B cell (primary cell): ENCODE results near the gene CD44. TPM values are rescaled to one million over a fixed set of nuclear protein-coding genes. Genes with fewer than 3 reads are reported as not detected.

ENCODE experiments used
- ATAC-seq: fragments of 200-7000 bp; cut with Tn5 transposase; one replicate; pipeline ENCODE4 v1.10.0; 2021; ENCODE audit warnings: low read depth, mild to moderate bottlenecking, moderate number of reproducible peaks, moderate library complexity
- CTCF ChIA-PET: fragments of 350-600 bp; sonication (Branson Sonifier 250); formaldehyde crosslinking; loops from one replicate; lab custom pipeline; 2021; ENCODE audit warnings: antibody characterized with exemption, inconsistent platforms; lab: Charles Lee
- POLR2A ChIA-PET: fragments of 350-600 bp; sonication (Branson Sonifier 250); formaldehyde crosslinking; loops from one replicate; lab custom pipeline; 2021; ENCODE audit warnings: antibody characterized with exemption; lab: Charles Lee
- DNase-seq: peaks from one replicate; pipeline ENCODE4 v3.0.0; 2013
- H2AFZ ChIP-seq: 2 replicates; pipeline ENCODE4 v1.6.1; 2012; ENCODE audit warnings: mild to moderate bottlenecking, low read depth, low read length; ENCODE audit not compliant: insufficient read depth, poor library complexity, severe bottlenecking
- H3K27ac ChIP-seq, 2 donors: 1 replicate in 1 of 2; 2 replicates in 1 of 2; pipeline ENCODE4 v1.5.1; 2012 to 2013; ENCODE audit warnings: low read length in 2 of 2, mild to moderate bottlenecking in 2 of 2, moderate library complexity in 1 of 2
- H3K27me3 ChIP-seq, 4 experiments: fragments of 200-600 bp in 1 of 4; sonication (generic) in 1 of 4; replicated peaks in 1 of 4; 1 replicate in 2 of 4; 2 replicates in 2 of 4; pipeline versions ENCODE4 v1.6.1 to v1.7.0; 2013 to 2016; ENCODE audit warnings: low read length in 3 of 4, mild to moderate bottlenecking in 2 of 4, mixed read lengths in 1 of 4, moderate library complexity in 1 of 4; ENCODE audit not compliant: insufficient read depth in 4 of 4, control insufficient read depth in 3 of 4; ENCODE audit errors: control extremely low read depth in 1 of 4
- H3K36me3 ChIP-seq, 2 experiments: replicated peaks in 1 of 2; 1 replicate in 1 of 2; 2 replicates in 1 of 2; pipeline versions ENCODE4 v1.6.1 to v1.7.1; 2013; ENCODE audit warnings: low read length in 1 of 2; ENCODE audit not compliant: insufficient read depth in 2 of 2, control insufficient read depth in 1 of 2; ENCODE audit errors: control extremely low read depth in 1 of 2, extremely low read depth in 1 of 2
- H3K4me1 ChIP-seq, 2 donors: fragments of 200-600 bp in 1 of 2; sonication (generic) in 1 of 2; 1 replicate in 1 of 2; 2 replicates in 1 of 2; pipeline versions ENCODE4 v1.5.1 to v1.6.1; 2013 to 2017; ENCODE audit warnings: low read length in 2 of 2; ENCODE audit not compliant: control insufficient read depth in 2 of 2, insufficient read depth in 2 of 2
- H3K4me2 ChIP-seq: replicated peaks from 2 replicates; pipeline ENCODE3; 2012; ENCODE audit warnings: mild to moderate bottlenecking, low read depth, low read length; ENCODE audit not compliant: poor library complexity, severe bottlenecking
- H3K4me3 ChIP-seq, 5 experiments: fragments of 200-600 bp in 1 of 5; sonication (generic) in 1 of 5; 1 replicate in 3 of 5; 2 replicates in 2 of 5; pipeline versions ENCODE4 v1.5.1 to v1.7.0; 2011 to 2016; ENCODE audit warnings: low read length in 4 of 5, mild to moderate bottlenecking in 4 of 5, low read depth in 2 of 5, control low read depth in 1 of 5, moderate library complexity in 1 of 5; ENCODE audit not compliant: insufficient read depth in 1 of 5; ENCODE audit errors: control extremely low read depth in 1 of 5, extremely low read depth in 1 of 5
- H3K79me2 ChIP-seq: fragments of 200-600 bp; sonication (generic); one replicate; pipeline ENCODE4 v1.6.0; 2016; ENCODE audit warnings: low read length; ENCODE audit not compliant: control insufficient read depth, insufficient read depth
- H3K9ac ChIP-seq: fragments of 200-600 bp; sonication (generic); 2 replicates; pipeline ENCODE4 v1.6.1; 2017; ENCODE audit warnings: mild to moderate bottlenecking, low read length, moderate library complexity
- H3K9me3 ChIP-seq, 3 donors: one replicate each; pipeline versions ENCODE4 v1.6.1 to v1.7.1; 2013; ENCODE audit warnings: low read length in 2 of 3; ENCODE audit not compliant: control insufficient read depth in 2 of 3, insufficient read depth in 1 of 3; ENCODE audit errors: control extremely low read depth in 1 of 3
- H4K20me1 ChIP-seq: 2 replicates; pipeline ENCODE4 v1.6.0; 2012; ENCODE audit warnings: mild to moderate bottlenecking, low read length; ENCODE audit not compliant: insufficient read depth, control insufficient read depth, poor library complexity, severe bottlenecking
- H3K27ac Mint-ChIP-seq: one replicate; pipeline ENCODE4 v1.8.0; 2021; ENCODE audit warnings: mixed read lengths
- H3K27me3 Mint-ChIP-seq: one replicate; pipeline ENCODE4 v1.8.0; 2021; ENCODE audit warnings: mixed read lengths
- H3K4me1 Mint-ChIP-seq: one replicate; pipeline ENCODE4 v1.8.0; 2021; ENCODE audit warnings: mixed read lengths
- H3K4me3 Mint-ChIP-seq: one replicate; pipeline ENCODE4 v1.8.0; 2021; ENCODE audit warnings: mixed read lengths
- H3K9me3 Mint-ChIP-seq: one replicate; pipeline ENCODE4 v1.8.0; 2022; ENCODE audit warnings: mixed read lengths; ENCODE audit not compliant: insufficient read depth
- EZH2 ChIP-seq: IDR thresholded peaks from 2 replicates; pipeline ENCODE4 v1.6.1; 2012; ENCODE audit warnings: borderline replicate concordance, low read depth, mild to moderate bottlenecking, moderate library complexity, low read length; ENCODE audit not compliant: insufficient read depth, poor library complexity, severe bottlenecking
- WGBS: methylation state at CpG from one replicate; pipeline ENCODE4 v1.1.5; 2013; ENCODE audit warnings: missing lambda C conversion rate; ENCODE audit not compliant: insufficient coverage; 5-methylcytosine and 5-hydroxymethylcytosine counted together
- intact Hi-C: fragments of 100-400 bp; cut with micrococcal nuclease; formaldehyde crosslinking; loops from one replicate; pipeline ENCODE4 v1.10.0; 2022
- polyA plus RNA-seq: library from polyadenylated mRNA; depleted of rRNA; stranded (reverse); fragments of >200 nt; gene quantifications from 2 replicates; pipeline ENCODE4 v1.2.3, GENCODE V29; 2012
- total RNA-seq, 2 donors: library from RNA; stranded (reverse); fragments of 120-200 nt in 1 of 2; gene quantifications; 1 replicate in 1 of 2; 2 replicates in 1 of 2; pipeline versions ENCODE4 v1.2.3 to v1.2.4, GENCODE V29; 2013 to 2022
- TF ChIP-seq, protein P1 (sequence below): fragments of 200-600 bp; IDR thresholded peaks from one replicate; pipeline ENCODE4 v1.8.0; 2022; ENCODE audit warnings: antibody characterized with exemption, mild to moderate bottlenecking

The CD44 gene
- total and polyA plus RNA-seq, 2 donors (not counting 1 experiment from before 2014, with no cell fraction given) = 261 to 896 TPM

DNA sequence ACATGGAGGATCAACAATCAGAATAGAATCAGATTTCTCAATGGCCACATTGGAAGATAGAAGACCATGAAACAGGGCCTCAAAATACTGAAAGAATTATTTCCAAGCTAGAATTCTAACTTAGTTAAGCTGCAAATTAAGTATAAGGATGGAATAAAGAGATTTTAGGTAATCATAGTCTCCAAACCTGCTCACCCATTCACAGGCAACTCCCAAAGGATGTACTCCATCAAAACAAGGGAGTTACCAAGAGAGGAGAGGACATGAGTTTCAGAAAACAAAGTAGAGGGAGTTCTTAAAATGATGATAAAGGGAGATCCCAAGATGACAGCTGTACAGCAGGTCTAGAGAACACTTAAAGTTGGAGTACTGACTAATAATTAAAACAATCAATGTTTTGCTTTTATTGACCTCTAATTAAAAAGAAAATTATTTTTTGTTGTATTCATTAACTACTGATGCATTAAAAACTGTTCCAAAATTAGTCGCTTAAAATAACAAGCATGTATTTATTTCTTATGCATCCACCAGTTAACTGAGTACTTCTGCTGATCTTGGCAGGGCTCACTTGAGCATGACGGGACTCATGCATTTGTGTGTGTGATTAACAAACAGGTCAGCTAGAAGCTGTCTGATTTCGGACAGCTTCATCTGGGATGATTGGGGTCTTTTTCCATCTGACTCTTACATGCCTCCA is 95.6 kb downstream of the CD44 start:
- Histone ChIP-seq H3K27ac (peak overlapping the region in 1 of 2 donors; percentile 16), H3K9me3 (peaks cover 0 to 5% (median 3%) of the 10 kb centered on the region in 3 donors), H3K79me2 (no peaks in the 10 kb centered on the region), H3K4me2 (no peak overlapping the region), H3K27me3 (no peaks in the 10 kb centered on the region), H3K9ac (no peak overlapping the region), H2AFZ (no peak overlapping the region), H3K36me3 (peaks cover 8 to 33% of the 10 kb centered on the region in 2 experiments), H3K4me3 (no peak overlapping the region), H3K4me1 (peaks cover 6 to 11% of the 10 kb centered on the region in 2 donors), H4K20me1 (no peaks in the 10 kb centered on the region)
- TF ChIP-seq, protein P1, sequence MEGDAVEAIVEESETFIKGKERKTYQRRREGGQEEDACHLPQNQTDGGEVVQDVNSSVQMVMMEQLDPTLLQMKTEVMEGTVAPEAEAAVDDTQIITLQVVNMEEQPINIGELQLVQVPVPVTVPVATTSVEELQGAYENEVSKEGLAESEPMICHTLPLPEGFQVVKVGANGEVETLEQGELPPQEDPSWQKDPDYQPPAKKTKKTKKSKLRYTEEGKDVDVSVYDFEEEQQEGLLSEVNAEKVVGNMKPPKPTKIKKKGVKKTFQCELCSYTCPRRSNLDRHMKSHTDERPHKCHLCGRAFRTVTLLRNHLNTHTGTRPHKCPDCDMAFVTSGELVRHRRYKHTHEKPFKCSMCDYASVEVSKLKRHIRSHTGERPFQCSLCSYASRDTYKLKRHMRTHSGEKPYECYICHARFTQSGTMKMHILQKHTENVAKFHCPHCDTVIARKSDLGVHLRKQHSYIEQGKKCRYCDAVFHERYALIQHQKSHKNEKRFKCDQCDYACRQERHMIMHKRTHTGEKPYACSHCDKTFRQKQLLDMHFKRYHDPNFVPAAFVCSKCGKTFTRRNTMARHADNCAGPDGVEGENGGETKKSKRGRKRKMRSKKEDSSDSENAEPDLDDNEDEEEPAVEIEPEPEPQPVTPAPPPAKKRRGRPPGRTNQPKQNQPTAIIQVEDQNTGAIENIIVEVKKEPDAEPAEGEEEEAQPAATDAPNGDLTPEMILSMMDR = no peak
- no peak for TF ChIP-seq EZH2
- intact Hi-C loops = loop anchor here (5.0 kb wide), 2 partner anchors 37 to 292 kb away; no protein-coding TSS in a partner anchor
- H3K4me1 Mint-ChIP-seq = peaks cover 22% of the 10 kb centered on the region
- H3K4me3 Mint-ChIP-seq = no peak overlapping the region
- H3K27me3 Mint-ChIP-seq = no peaks in the 10 kb centered on the region
- H3K27ac Mint-ChIP-seq = peak overlapping the region; percentile 15
- 100% methylated on average over 2 of the region's 3 CpGs for WGBS
- DNase-seq (no peak), ATAC-seq (no peak)
- no peaks in the 10 kb centered on the region for H3K9me3 Mint-ChIP-seq
- ChIA-PET POLR2A (interaction anchor here (1.5 kb wide), 1 partner anchor 68 kb away, joined by 3 read pairs; no protein-coding TSS in a partner anchor), CTCF (interaction anchor here (1.1 to 10.1 kb wide), 6 partner anchors 96 to 311 kb away, joined by 3 to 64 read pairs (median 4); no protein-coding TSS in a partner anchor)

DNA sequence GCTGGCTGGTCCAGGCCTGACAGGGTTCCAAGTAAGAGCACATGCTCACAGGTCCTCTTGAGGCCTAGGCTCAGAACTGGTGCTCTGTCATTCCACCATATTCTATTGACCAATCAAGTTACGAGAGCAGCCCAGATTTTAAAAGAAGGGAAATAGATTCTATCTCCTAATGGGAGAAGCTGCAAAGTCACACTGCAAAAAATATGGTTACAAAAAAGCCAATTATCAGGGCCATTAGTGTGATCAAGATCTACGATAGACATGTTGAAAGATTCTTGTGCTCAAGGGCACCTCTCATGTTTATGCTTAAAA is 96.1 kb downstream of the CD44 start:
- CTCF ChIA-PET = interaction anchor here (1.1 to 10.1 kb wide), 6 partner anchors 97 to 309 kb away, joined by 3 to 64 read pairs (median 4); no protein-coding TSS in a partner anchor
- Mint-ChIP-seq H3K4me1 (peaks cover 22% of the 10 kb centered on the region), H3K27me3 (no peaks in the 10 kb centered on the region), H3K9me3 (no peaks in the 10 kb centered on the region), H3K4me3 (no peak overlapping the region), H3K27ac (no peak overlapping the region)
- Histone ChIP-seq H3K4me3 (no peak overlapping the region), H3K79me2 (no peaks in the 10 kb centered on the region), H3K27me3 (no peaks in the 10 kb centered on the region), H3K36me3 (peaks cover 8 to 28% of the 10 kb centered on the region in 2 experiments), H3K4me1 (peaks cover 6 to 11% of the 10 kb centered on the region in 2 donors), H3K9me3 (peaks cover 0 to 5% (median 3%) of the 10 kb centered on the region in 3 donors), H3K27ac (no peak overlapping the region), H3K4me2 (no peak overlapping the region), H2AFZ (no peak overlapping the region), H3K9ac (no peak overlapping the region), H4K20me1 (no peaks in the 10 kb centered on the region)
- intact Hi-C loops = loop anchor here (5.0 kb wide), 1 partner anchor 293 kb away; no protein-coding TSS in a partner anchor
- no peak for ATAC-seq
- no CpG with 5 or more reads among the region's 2 CpGs for WGBS
- POLR2A ChIA-PET = interaction anchor here (1.5 kb wide), 1 partner anchor 68 kb away, joined by 3 read pairs; no protein-coding TSS in a partner anchor
- TF ChIP-seq EZH2 = no peak
- TF ChIP-seq, protein P1 = no peak
- DNase-seq = no peak
